Keratinocyte (primary cell): Measurements from ENCODE around the gene CCR6. TPM values are rescaled to one million over a fixed set of nuclear protein-coding genes. Genes with fewer than 3 reads are reported as not detected.

Experiments
- DNase-seq: peaks from one replicate; pipeline ENCODE4 v3.0.0-alpha.2; 2011; ENCODE audit warnings: low read depth, missing footprints, low spot score
- FAIRE-seq: peaks from 2 replicates; lab custom pipeline; 2011; peaks lifted over from hg19 to GRCh38; lab: Jason Lieb, UNC
- H2AFZ ChIP-seq: 2 replicates; pipeline ENCODE4 v1.6.0; 2012; ENCODE audit warnings: low read length, control low read depth, inconsistent platforms; ENCODE audit not compliant: control insufficient read depth
- H3K27ac ChIP-seq: 2 replicates; pipeline ENCODE4 v1.5.1; 2011; ENCODE audit warnings: low read length; ENCODE audit not compliant: control insufficient read depth, insufficient read depth
- H3K27me3 ChIP-seq: 3 replicates; pipeline ENCODE4 v1.6.0; 2011; ENCODE audit warnings: low read length; ENCODE audit not compliant: control insufficient read depth, insufficient read depth; ENCODE audit errors: extremely low read depth
- H3K36me3 ChIP-seq, 2 experiments: 2 replicates in 1 of 2; 3 replicates in 1 of 2; pipeline ENCODE4 v1.5.1; 2011; ENCODE audit warnings: low read length in 2 of 2, mild to moderate bottlenecking in 1 of 2; ENCODE audit not compliant: control insufficient read depth in 2 of 2, insufficient read depth in 2 of 2; ENCODE audit errors: extremely low read depth in 1 of 2
- H3K4me1 ChIP-seq: 3 replicates; pipeline ENCODE4 v1.5.1; 2011; ENCODE audit warnings: low read length; ENCODE audit not compliant: control insufficient read depth, insufficient read depth; ENCODE audit errors: extremely low read depth
- H3K4me2 ChIP-seq: 3 replicates; pipeline ENCODE4 v1.6.0; 2011; ENCODE audit warnings: low read depth, low read length; ENCODE audit not compliant: control insufficient read depth, insufficient read depth; ENCODE audit errors: extremely low read depth
- H3K4me3 ChIP-seq, 3 experiments: fragments of 200-600 bp in 1 of 3; sonication (generic) in 1 of 3; 2 replicates in 2 of 3; 3 replicates in 1 of 3; pipeline ENCODE4 v1.5.1; 2011 to 2016; ENCODE audit warnings: low read length in 3 of 3, mild to moderate bottlenecking in 3 of 3, control low read depth in 2 of 3, inconsistent platforms in 1 of 3, low read depth in 1 of 3, mixed read lengths in 1 of 3, mixed run types in 1 of 3, moderate library complexity in 1 of 3; ENCODE audit not compliant: control insufficient read depth in 2 of 3, insufficient read depth in 2 of 3; ENCODE audit errors: extremely low read depth in 1 of 3
- H3K79me2 ChIP-seq: 2 replicates; pipeline ENCODE4 v1.6.0; 2012; ENCODE audit warnings: low read length; ENCODE audit not compliant: control insufficient read depth, insufficient read depth
- H3K9ac ChIP-seq: 3 replicates; pipeline ENCODE4 v1.6.0; 2011; ENCODE audit warnings: low read length; ENCODE audit not compliant: control insufficient read depth, insufficient read depth; ENCODE audit errors: extremely low read depth
- H3K9me1 ChIP-seq: 3 replicates; pipeline ENCODE4 v1.6.0; 2011; ENCODE audit warnings: low read length; ENCODE audit not compliant: control insufficient read depth, insufficient read depth; ENCODE audit errors: extremely low read depth
- H3K9me3 ChIP-seq: 2 replicates; pipeline ENCODE4 v1.5.1; 2012; ENCODE audit warnings: low read depth, low read length; ENCODE audit not compliant: control insufficient read depth
- H4K20me1 ChIP-seq: 3 replicates; pipeline ENCODE4 v1.6.0; 2011; ENCODE audit warnings: low read length; ENCODE audit not compliant: control insufficient read depth, insufficient read depth; ENCODE audit errors: extremely low read depth
- EZH2 ChIP-seq: IDR thresholded peaks from one replicate; pipeline ENCODE4 v1.6.1; 2012; ENCODE audit warnings: inconsistent platforms, mild to moderate bottlenecking, low read length, moderate library complexity
- dilution Hi-C: fragments of 300-500 bp; cut with MboI; formaldehyde crosslinking; loops from one replicate; pipeline ENCODE4 v1.7.0; 2020; ENCODE audit warnings: low sequenced_read_pairs; ENCODE audit not compliant: extremely low pct_ligation_motif_present
- polyA plus RNA-seq, 5 experiments: library from polyadenylated mRNA; depleted of rRNA in 3 of 5; stranded (reverse) in 3 of 5; stranded (forward) in 1 of 5; unstranded in 1 of 5; fragments of >200 nt; gene quantifications; 1 replicate in 1 of 5; 2 replicates in 3 of 5; 3 replicates in 1 of 5; pipeline versions ENCODE4 v1.2.1 to v1.2.3, GENCODE V29; 2011 to 2012; ENCODE audit warnings: missing spikeins in 2 of 5, low read depth in 1 of 5, low replicate concordance in 1 of 5
- TF ChIP-seq, protein P1 (sequence below), 3 experiments: IDR thresholded peaks in 1 of 3; conservative IDR thresholded peaks in 1 of 3; optimal IDR thresholded peaks in 1 of 3; 2 replicates in 2 of 3; 3 replicates in 1 of 3; pipeline versions ENCODE3 to v1.5.1; 2011; ENCODE audit warnings: low read length in 3 of 3, mild to moderate bottlenecking in 3 of 3, moderate library complexity in 2 of 3, control low read depth in 1 of 3, inconsistent platforms in 1 of 3; ENCODE audit not compliant: insufficient read depth in 2 of 3; ENCODE audit errors: extremely low read depth in 1 of 3

The CCR6 gene
- polyA plus RNA-seq, 1 donor (not counting 4 experiments of a cell fraction or from before 2014, with no cell fraction given): not detected

DNA sequence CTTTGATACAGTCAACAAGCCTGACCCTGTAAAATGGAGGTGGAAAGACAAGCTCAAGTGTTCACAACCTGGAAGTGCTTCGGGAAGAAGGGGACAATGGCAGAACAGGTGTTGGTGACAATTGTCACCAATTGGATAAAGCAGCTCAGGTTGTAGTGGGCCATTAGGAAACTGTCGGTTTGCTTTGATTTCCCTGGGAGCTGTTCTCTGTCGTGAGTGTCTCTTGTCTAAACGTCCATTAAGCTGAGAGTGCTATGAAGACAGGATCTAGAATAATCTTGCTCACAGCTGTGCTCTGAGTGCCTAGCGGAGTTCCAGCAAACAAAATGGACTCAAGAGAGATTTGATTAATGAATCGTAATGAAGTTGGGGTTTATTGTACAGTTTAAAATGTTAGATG is 15.0 kb downstream of the CCR6 start:
- Histone ChIP-seq H4K20me1 (no peaks in the 10 kb centered on the region), H3K27me3 (no peaks in the 10 kb centered on the region), H3K79me2 (no peaks in the 10 kb centered on the region), H3K4me2 (no peak overlapping the region), H2AFZ (no peak overlapping the region), H3K4me1 (no peaks in the 10 kb centered on the region), H3K9me3 (no peaks in the 10 kb centered on the region), H3K27ac (no peak overlapping the region), H3K36me3 (no peaks in the 10 kb centered on the region), H3K9me1 (no peaks in the 10 kb centered on the region), H3K9ac (no peak overlapping the region), H3K4me3 (no peak overlapping the region)
- dilution Hi-C loops: no loop called here
- TF ChIP-seq, protein P1, sequence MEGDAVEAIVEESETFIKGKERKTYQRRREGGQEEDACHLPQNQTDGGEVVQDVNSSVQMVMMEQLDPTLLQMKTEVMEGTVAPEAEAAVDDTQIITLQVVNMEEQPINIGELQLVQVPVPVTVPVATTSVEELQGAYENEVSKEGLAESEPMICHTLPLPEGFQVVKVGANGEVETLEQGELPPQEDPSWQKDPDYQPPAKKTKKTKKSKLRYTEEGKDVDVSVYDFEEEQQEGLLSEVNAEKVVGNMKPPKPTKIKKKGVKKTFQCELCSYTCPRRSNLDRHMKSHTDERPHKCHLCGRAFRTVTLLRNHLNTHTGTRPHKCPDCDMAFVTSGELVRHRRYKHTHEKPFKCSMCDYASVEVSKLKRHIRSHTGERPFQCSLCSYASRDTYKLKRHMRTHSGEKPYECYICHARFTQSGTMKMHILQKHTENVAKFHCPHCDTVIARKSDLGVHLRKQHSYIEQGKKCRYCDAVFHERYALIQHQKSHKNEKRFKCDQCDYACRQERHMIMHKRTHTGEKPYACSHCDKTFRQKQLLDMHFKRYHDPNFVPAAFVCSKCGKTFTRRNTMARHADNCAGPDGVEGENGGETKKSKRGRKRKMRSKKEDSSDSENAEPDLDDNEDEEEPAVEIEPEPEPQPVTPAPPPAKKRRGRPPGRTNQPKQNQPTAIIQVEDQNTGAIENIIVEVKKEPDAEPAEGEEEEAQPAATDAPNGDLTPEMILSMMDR (optimal IDR thresholded peaks at IDR 0.05 in 1 of 3, IDR thresholded peaks at IDR 0.05 in 1 of 3, conservative IDR thresholded peaks at IDR 0.05 in 1 of 3; ENCODE audit: extremely low read depth in 1 of 3, insufficient read depth in 2 of 3, low read length in 3 of 3): no peak
- TF ChIP-seq EZH2: no peak
- DNase-seq: no peak
- FAIRE-seq: no peak

DNA sequence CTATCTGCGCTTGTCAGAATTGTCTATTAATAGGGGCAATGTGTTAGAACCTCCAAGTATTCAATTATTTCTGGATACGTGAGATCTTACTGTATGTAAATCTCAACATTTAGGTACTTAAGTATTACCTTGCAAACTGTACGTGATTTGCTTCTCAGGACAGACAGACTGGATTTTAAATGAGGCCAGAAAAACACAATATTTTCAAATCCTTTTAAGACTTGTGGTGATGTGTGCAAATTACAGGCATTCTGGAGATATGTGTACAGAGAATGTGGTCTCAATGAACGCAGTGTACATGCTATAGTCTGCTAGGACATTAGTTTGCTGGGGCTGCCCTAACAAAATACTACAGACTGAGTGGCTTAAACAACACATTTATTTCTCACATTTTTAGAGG is 16.9 kb downstream of the CCR6 start:
- Histone ChIP-seq H3K4me2 (no peak overlapping the region), H3K9me1 (no peaks in the 10 kb centered on the region), H3K36me3 (no peaks in the 10 kb centered on the region), H3K9ac (no peak overlapping the region), H3K27me3 (no peaks in the 10 kb centered on the region), H3K4me3 (no peak overlapping the region), H3K4me1 (no peaks in the 10 kb centered on the region), H4K20me1 (no peaks in the 10 kb centered on the region), H3K79me2 (no peaks in the 10 kb centered on the region), H3K9me3 (no peaks in the 10 kb centered on the region), H2AFZ (no peak overlapping the region), H3K27ac (no peak overlapping the region)
- DNase-seq (no peak), FAIRE-seq (no peak)
- dilution Hi-C loops: no loop called here
- TF ChIP-seq EZH2: no peak
- TF ChIP-seq, protein P1 (optimal IDR thresholded peaks at IDR 0.05 in 1 of 3, IDR thresholded peaks at IDR 0.05 in 1 of 3, conservative IDR thresholded peaks at IDR 0.05 in 1 of 3; ENCODE audit: extremely low read depth in 1 of 3, insufficient read depth in 2 of 3, low read length in 3 of 3): no peak
